Loucy (cell line): ENCODE measurements around the gene UNC5C.

ENCODE experiments used
- H2AFZ ChIP-seq: fragments of 200-600 bp; sonication (generic); 2 replicates; pipeline ENCODE4 v1.6.0; 2016; ENCODE audit warnings: antibody characterized with exemption, mild to moderate bottlenecking, low read length, moderate library complexity
- H3F3A ChIP-seq: fragments of 200-600 bp; 2 replicates; pipeline ENCODE4 v1.6.0; 2016; ENCODE audit warnings: antibody characterized with exemption, low read depth, mild to moderate bottlenecking
- H3K27me3 ChIP-seq: fragments of 200-600 bp; sonication (generic); 2 replicates; pipeline ENCODE4 v1.6.1; 2014; ENCODE audit warnings: low read length, mild to moderate bottlenecking; ENCODE audit not compliant: insufficient read depth, poor library complexity, severe bottlenecking
- H3K36me3 ChIP-seq: fragments of 200-600 bp; sonication (generic); 2 replicates; pipeline ENCODE4 v1.6.1; 2016; ENCODE audit warnings: low read length; ENCODE audit not compliant: insufficient read depth
- H3K4me1 ChIP-seq: fragments of 200-600 bp; sonication (generic); 2 replicates; pipeline ENCODE4 v1.5.1; 2014; ENCODE audit warnings: low read length, mild to moderate bottlenecking; ENCODE audit not compliant: insufficient read depth, poor library complexity, severe bottlenecking
- H3K4me2 ChIP-seq: fragments of 200-600 bp; sonication (generic); 2 replicates; pipeline ENCODE4 v1.6.0; 2014; ENCODE audit warnings: antibody characterized with exemption, low read length, low read depth, mild to moderate bottlenecking; ENCODE audit not compliant: poor library complexity, severe bottlenecking
- H3K4me3 ChIP-seq: fragments of 200-600 bp; sonication (generic); 2 replicates; pipeline ENCODE4 v1.5.1; 2014; ENCODE audit warnings: low read length, mild to moderate bottlenecking, mixed read lengths; ENCODE audit not compliant: poor library complexity, severe bottlenecking
- H3K79me2 ChIP-seq: fragments of 200-600 bp; sonication (generic); 2 replicates; pipeline ENCODE4 v1.6.1; 2014; ENCODE audit warnings: low read length; ENCODE audit not compliant: insufficient read depth
- H3K9ac ChIP-seq: fragments of 200-600 bp; sonication (generic); 2 replicates; pipeline ENCODE4 v1.6.0; 2014; ENCODE audit warnings: mild to moderate bottlenecking, low read depth, low read length, moderate library complexity; ENCODE audit not compliant: poor library complexity, severe bottlenecking
- H3K9me2 ChIP-seq: fragments of 200-600 bp; sonication (generic); replicated peaks from 2 replicates; pipeline ENCODE4 v1.6.1; 2016; ENCODE audit warnings: low read depth, low read length, mixed read lengths
- H3K9me3 ChIP-seq: fragments of 200-600 bp; sonication (generic); 2 replicates; pipeline ENCODE4 v1.6.1; 2014; ENCODE audit warnings: mild to moderate bottlenecking, antibody characterized with exemption, low read length, low read depth; ENCODE audit not compliant: insufficient read depth
- H4K20me1 ChIP-seq: fragments of 200-600 bp; sonication (generic); 2 replicates; pipeline ENCODE4 v1.6.0; 2014; ENCODE audit warnings: antibody characterized with exemption, low read length, mild to moderate bottlenecking; ENCODE audit not compliant: insufficient read depth, poor library complexity, severe bottlenecking
- CTCF ChIP-seq: fragments of 200-600 bp; sonication (generic); conservative IDR thresholded peaks from 2 replicates; pipeline ENCODE4 v1.5.1; 2014; ENCODE audit warnings: mild to moderate bottlenecking, antibody characterized with exemption, low read length
- EZH2phosphoT487 ChIP-seq: fragments of 200-600 bp; IDR thresholded peaks from 2 replicates; pipeline ENCODE4 v1.6.1; 2018; ENCODE audit warnings: antibody characterized with exemption, mild to moderate bottlenecking, moderate library complexity, borderline replicate concordance

UNC5C gene

GRCh38 chr4:95295157-95295556 lies 253.6 kb downstream of the UNC5C start:
- Histone ChIP-seq H3K27me3 (no peaks in the 10 kb centered on the region), H3K9me2 (no peaks in the 10 kb centered on the region), H3K4me1 (peaks cover 12% of the 10 kb centered on the region), H3K9ac (no peak overlapping the region), H4K20me1 (no peaks in the 10 kb centered on the region), H3F3A (no peaks in the 10 kb centered on the region; the same call in 1 of the 2 replicates), H2AFZ (no peak overlapping the region), H3K4me2 (no peak overlapping the region), H3K9me3 (no peaks in the 10 kb centered on the region), H3K4me3 (no peak overlapping the region), H3K36me3 (no peaks in the 10 kb centered on the region), H3K79me2 (no peaks in the 10 kb centered on the region)
- no peak for TF ChIP-seq CTCF
- no peak for TF ChIP-seq EZH2phosphoT487

- no peaks in the 10 kb centered on the region for H3K9me2 ChIP-seq
- H3K79me2 ChIP-seq: no peaks in the 10 kb centered on the region
- TF ChIP-seq EZH2phosphoT487: no peak
- TF ChIP-seq CTCF: no peak
- no peak overlapping the region for H2AFZ ChIP-seq
- no peak overlapping the region for H3K4me2 ChIP-seq
- H3F3A ChIP-seq: no peaks in the 10 kb centered on the region; the same call in 1 of the 2 replicates
- no peaks in the 10 kb centered on the region for H3K36me3 ChIP-seq
- H3K9me3 ChIP-seq: no peaks in the 10 kb centered on the region
- no peaks in the 10 kb centered on the region for H3K27me3 ChIP-seq
- H3K9ac ChIP-seq: no peak overlapping the region
- no peak overlapping the region for H3K4me3 ChIP-seq
- peaks cover 15% of the 10 kb centered on the region for H3K4me1 ChIP-seq
- no peaks in the 10 kb centered on the region for H4K20me1 ChIP-seq
Measured at GRCh38 chr4:95294321-95294720, 254.5 kb downstream of the UNC5C start.

GRCh38 chr4:95293014-95293413 lies 255.8 kb downstream of the UNC5C start:
- TF ChIP-seq EZH2phosphoT487: no peak
- no peak for TF ChIP-seq CTCF
- H3K36me3 ChIP-seq: no peaks in the 10 kb centered on the region
- H4K20me1 ChIP-seq: no peaks in the 10 kb centered on the region
- no peaks in the 10 kb centered on the region for H3K27me3 ChIP-seq
- H3K79me2 ChIP-seq: no peaks in the 10 kb centered on the region
- no peaks in the 10 kb centered on the region for H3K9me3 ChIP-seq
- H3K4me2 ChIP-seq: peak overlapping the region; percentile 62
- H3K9me2 ChIP-seq: no peaks in the 10 kb centered on the region
- no peak overlapping the region; the same call in 1 of the 2 replicates for H2AFZ ChIP-seq
- H3K4me3 ChIP-seq: no peak overlapping the region
- H3F3A ChIP-seq: no peaks in the 10 kb centered on the region; the same call in 1 of the 2 replicates
- peaks cover 24% of the 10 kb centered on the region for H3K4me1 ChIP-seq
- no peak overlapping the region for H3K9ac ChIP-seq
